ENCODE measurements around the gene CRACR2B.
A peak's percentile ranks its signal among the peaks of the same experiment; 100 is the strongest.

CRACR2B gene

DNA sequence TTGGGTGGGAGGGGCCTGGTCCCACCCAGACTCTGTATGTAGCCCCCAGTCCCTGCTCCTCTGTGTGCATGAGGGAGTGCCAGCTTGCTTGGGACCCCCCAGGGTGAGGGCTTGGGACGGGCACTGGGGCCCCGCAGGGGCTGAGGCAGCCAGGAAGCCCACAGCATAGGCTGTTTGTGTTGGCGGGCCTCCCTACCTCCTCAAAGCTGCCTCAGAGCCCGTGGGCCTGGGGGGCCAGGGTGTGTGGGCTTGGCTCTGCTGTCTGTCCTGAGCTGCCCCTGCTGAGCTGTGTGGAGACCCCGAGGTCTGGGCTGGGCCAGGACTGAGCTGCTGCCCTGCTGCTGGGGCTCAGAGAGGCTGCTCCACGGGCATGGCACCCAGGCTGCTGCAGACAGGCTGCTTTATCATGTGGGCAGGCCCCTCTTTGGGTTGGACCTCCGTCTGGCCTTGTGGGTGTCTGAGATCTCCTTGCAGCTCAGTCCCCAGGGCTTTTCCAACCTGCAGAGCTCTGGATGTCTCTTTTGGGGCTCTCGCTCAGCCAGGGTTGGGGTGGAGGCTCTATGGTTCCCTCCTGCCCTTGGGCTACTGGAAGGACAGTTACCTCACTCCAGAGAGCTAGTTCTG is 18.3 kb downstream of the CRACR2B start:
- Histone ChIP-seq H2BK15ac (replicated peaks; ENCODE audit: low read depth) (no peak overlapping the region), H2BK120ac (ENCODE audit: low read depth, low read length) (no peak overlapping the region), H3K79me1 (ENCODE audit: low read length) (peaks cover 4% of the 10 kb centered on the region), H4K5ac (ENCODE audit: low read length) (no peak overlapping the region), H3K27me3 (ENCODE audit: insufficient read depth, low read length, poor library complexity) (no peaks in the 10 kb centered on the region), H3K56ac (ENCODE audit: low read length) (no peak overlapping the region), H3K18ac (ENCODE audit: low read length) (no peak overlapping the region), H3K27ac (ENCODE audit: low read depth, low read length) (no peak overlapping the region), H2AK5ac (ENCODE audit: low read length) (no peak overlapping the region), H3K4me1 (ENCODE audit: control insufficient read depth, low read depth, low read length) (peaks cover 6% of the 10 kb centered on the region), H3K4me2 (ENCODE audit: low read length) (no peak overlapping the region), H4K8ac (ENCODE audit: low read depth, low read length) (no peak overlapping the region), H3K4me3 (ENCODE audit: low read length) (no peak overlapping the region), H2BK5ac (ENCODE audit: low read length) (no peak overlapping the region), H3K79me2 (ENCODE audit: control insufficient read depth, insufficient read depth, low read length) (peaks cover 10% of the 10 kb centered on the region), H3K9ac (ENCODE audit: low read length) (no peak overlapping the region), H3K23ac (ENCODE audit: low read length) (no peak overlapping the region), H3K4ac (ENCODE audit: low read depth, low read length) (no peak overlapping the region), H3K36me3 (ENCODE audit: control insufficient read depth, insufficient read depth, low read length) (no peaks in the 10 kb centered on the region)
- no peak for DNase-seq
- WGBS (ENCODE audit: extremely low coverage, insufficient coverage, low lambda C conversion rate): no CpG with 5 or more reads among the region's 8 CpGs

DNA sequence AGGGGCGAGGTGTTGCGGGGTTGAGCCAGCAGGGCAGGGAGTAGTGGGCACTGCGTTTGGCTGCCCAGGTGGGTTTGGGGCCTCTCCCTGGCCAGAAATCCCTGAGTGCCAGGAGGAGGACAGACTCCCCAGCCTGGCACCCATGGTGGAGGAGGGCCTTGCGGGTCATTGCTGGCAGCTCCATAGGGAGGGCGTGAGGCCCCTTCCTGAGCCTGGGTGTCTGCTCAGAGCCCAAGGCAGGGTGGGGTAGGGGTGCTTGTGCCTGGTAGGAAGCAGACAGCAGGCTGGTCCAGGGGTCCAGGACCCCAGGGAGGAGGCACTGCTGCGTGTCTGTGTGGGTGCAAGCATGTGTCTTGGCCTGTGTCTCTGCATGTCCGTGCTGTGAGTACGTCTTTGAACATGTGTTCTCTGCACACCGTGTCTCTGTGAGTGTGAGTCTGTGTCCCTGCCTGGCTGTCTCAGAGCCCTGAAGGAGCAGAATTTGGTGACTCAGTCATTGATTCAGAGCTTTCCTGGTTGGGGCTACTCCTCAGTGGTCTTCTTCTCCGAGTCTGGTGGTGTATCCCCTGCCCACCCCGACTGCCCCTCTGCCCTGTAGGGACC is 18.9 kb downstream of the CRACR2B start:
- Histone ChIP-seq H3K4ac (ENCODE audit: low read depth, low read length) (no peak overlapping the region), H2BK120ac (ENCODE audit: low read depth, low read length) (no peak overlapping the region), H3K9ac (ENCODE audit: low read length) (no peak overlapping the region), H2AK5ac (ENCODE audit: low read length) (no peak overlapping the region), H3K18ac (ENCODE audit: low read length) (no peak overlapping the region), H3K56ac (ENCODE audit: low read length) (no peak overlapping the region), H3K4me1 (ENCODE audit: control insufficient read depth, low read depth, low read length) (peaks cover 4% of the 10 kb centered on the region), H3K4me3 (ENCODE audit: low read length) (no peak overlapping the region), H3K27me3 (ENCODE audit: insufficient read depth, low read length, poor library complexity) (no peaks in the 10 kb centered on the region), H3K79me1 (ENCODE audit: low read length) (no peaks in the 10 kb centered on the region), H4K5ac (ENCODE audit: low read length) (no peak overlapping the region), H3K23ac (ENCODE audit: low read length) (no peak overlapping the region), H2BK5ac (ENCODE audit: low read length) (no peak overlapping the region), H3K27ac (ENCODE audit: low read depth, low read length) (no peak overlapping the region), H2BK15ac (replicated peaks; ENCODE audit: low read depth) (no peak overlapping the region), H3K4me2 (ENCODE audit: low read length) (no peak overlapping the region), H3K36me3 (ENCODE audit: control insufficient read depth, insufficient read depth, low read length) (no peaks in the 10 kb centered on the region), H4K8ac (ENCODE audit: low read depth, low read length) (no peak overlapping the region), H3K79me2 (ENCODE audit: control insufficient read depth, insufficient read depth, low read length) (peaks cover 5% of the 10 kb centered on the region)
- no peak for DNase-seq
- WGBS (ENCODE audit: extremely low coverage, insufficient coverage, low lambda C conversion rate): no CpG with 5 or more reads among the region's 11 CpGs

DNA sequence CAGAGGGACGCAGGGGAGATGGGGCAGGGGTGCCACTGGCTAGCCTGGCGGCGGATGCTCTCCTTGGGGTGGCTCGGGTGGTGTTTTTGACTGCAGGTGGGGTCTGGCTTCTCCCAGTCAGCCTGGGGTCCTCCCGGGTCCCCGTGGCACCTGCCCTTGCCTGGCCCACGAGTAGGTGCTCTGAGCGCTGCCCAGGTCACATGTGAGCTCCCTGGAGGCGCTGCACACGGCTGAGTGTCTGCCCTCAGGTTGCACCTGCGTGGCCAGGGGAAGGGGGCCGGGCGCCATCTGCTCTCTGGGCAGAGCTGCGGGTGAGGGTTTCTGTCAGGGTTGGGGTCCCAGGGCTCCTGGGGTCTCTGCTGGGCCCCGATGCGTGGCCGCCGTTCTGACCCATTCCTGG is 20.2 kb downstream of the CRACR2B start:
- no peak overlapping the region for H3K18ac ChIP-seq (ENCODE audit: low read length)
- H3K79me2 ChIP-seq (ENCODE audit: control insufficient read depth, insufficient read depth, low read length): no peaks in the 10 kb centered on the region
- no peak for DNase-seq
- no CpG with 5 or more reads among the region's 18 CpGs for WGBS (ENCODE audit: extremely low coverage, insufficient coverage, low lambda C conversion rate)
- H4K5ac ChIP-seq (ENCODE audit: low read length): no peak overlapping the region
- peaks cover 4% of the 10 kb centered on the region for H3K4me1 ChIP-seq (ENCODE audit: control insufficient read depth, low read depth, low read length)
- no peak overlapping the region for H3K56ac ChIP-seq (ENCODE audit: low read length)
- H2AK5ac ChIP-seq (ENCODE audit: low read length): no peak overlapping the region
- no peak overlapping the region for H3K9ac ChIP-seq (ENCODE audit: low read length)
- no peak overlapping the region for H3K4me3 ChIP-seq (ENCODE audit: low read length)
- H2BK15ac ChIP-seq (replicated peaks; ENCODE audit: low read depth): no peak overlapping the region
- no peak overlapping the region for H3K4ac ChIP-seq (ENCODE audit: low read depth, low read length)
- no peaks in the 10 kb centered on the region for H3K79me1 ChIP-seq (ENCODE audit: low read length)
- H3K27ac ChIP-seq (ENCODE audit: low read depth, low read length): no peak overlapping the region
- no peak overlapping the region for H2BK5ac ChIP-seq (ENCODE audit: low read length)
- H3K27me3 ChIP-seq (ENCODE audit: insufficient read depth, low read length, poor library complexity): no peaks in the 10 kb centered on the region
- H2BK120ac ChIP-seq (ENCODE audit: low read depth, low read length): no peak overlapping the region
- H3K4me2 ChIP-seq (ENCODE audit: low read length): no peak overlapping the region
- H3K23ac ChIP-seq (ENCODE audit: low read length): no peak overlapping the region
- no peak overlapping the region for H4K8ac ChIP-seq (ENCODE audit: low read depth, low read length)
- H3K36me3 ChIP-seq (ENCODE audit: control insufficient read depth, insufficient read depth, low read length): no peaks in the 10 kb centered on the region

DNA sequence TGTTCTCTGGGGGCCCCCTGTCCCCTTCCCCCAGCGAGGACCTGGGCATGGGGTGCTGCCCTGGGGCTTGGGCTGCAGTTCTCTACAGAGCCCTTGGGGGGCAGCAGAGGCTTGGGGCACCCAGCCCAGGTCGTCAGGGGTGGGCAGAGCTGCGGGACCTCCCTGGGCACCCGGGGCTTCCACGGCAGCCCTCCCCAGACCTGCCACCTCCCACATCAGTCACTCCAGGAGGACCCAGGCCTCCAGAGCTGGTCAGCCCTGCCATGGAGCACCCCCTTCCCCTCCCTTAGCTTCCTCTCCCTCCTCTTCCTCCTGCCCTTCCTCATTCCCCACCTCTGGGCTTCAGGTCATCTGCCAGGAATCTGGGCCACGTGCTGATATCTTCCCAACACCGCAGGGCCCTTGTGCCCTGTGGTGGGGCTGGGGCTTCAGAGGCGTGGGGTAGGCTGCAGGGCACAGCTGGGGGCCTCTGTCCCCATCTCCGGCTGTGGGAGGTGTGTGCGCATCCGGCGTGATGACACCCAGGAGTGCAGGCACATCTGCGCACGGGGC is 20.7 kb downstream of the CRACR2B start:
- H3K23ac ChIP-seq (ENCODE audit: low read length): no peak overlapping the region
- no peak overlapping the region for H3K4me2 ChIP-seq (ENCODE audit: low read length)
- no peak overlapping the region for H3K56ac ChIP-seq (ENCODE audit: low read length)
- H2AK5ac ChIP-seq (ENCODE audit: low read length): no peak overlapping the region
- no peak overlapping the region for H3K18ac ChIP-seq (ENCODE audit: low read length)
- no CpG with 5 or more reads among the region's 14 CpGs for WGBS (ENCODE audit: extremely low coverage, insufficient coverage, low lambda C conversion rate)
- no peak overlapping the region for H4K8ac ChIP-seq (ENCODE audit: low read depth, low read length)
- H2BK120ac ChIP-seq (ENCODE audit: low read depth, low read length): no peak overlapping the region
- no peaks in the 10 kb centered on the region for H3K79me2 ChIP-seq (ENCODE audit: control insufficient read depth, insufficient read depth, low read length)
- no peak overlapping the region for H3K9ac ChIP-seq (ENCODE audit: low read length)
- H3K4ac ChIP-seq (ENCODE audit: low read depth, low read length): no peak overlapping the region
- no peaks in the 10 kb centered on the region for H3K36me3 ChIP-seq (ENCODE audit: control insufficient read depth, insufficient read depth, low read length)
- no peak overlapping the region for H4K5ac ChIP-seq (ENCODE audit: low read length)
- no peak overlapping the region for H2BK15ac ChIP-seq (replicated peaks; ENCODE audit: low read depth)
- no peak for DNase-seq
- no peak overlapping the region for H2BK5ac ChIP-seq (ENCODE audit: low read length)
- no peak overlapping the region for H3K4me3 ChIP-seq (ENCODE audit: low read length)
- H3K4me1 ChIP-seq (ENCODE audit: control insufficient read depth, low read depth, low read length): peaks cover 4% of the 10 kb centered on the region
- H3K27ac ChIP-seq (ENCODE audit: low read depth, low read length): no peak overlapping the region
- H3K79me1 ChIP-seq (ENCODE audit: low read length): no peaks in the 10 kb centered on the region
- H3K27me3 ChIP-seq (ENCODE audit: insufficient read depth, low read length, poor library complexity): no peaks in the 10 kb centered on the region

DNA sequence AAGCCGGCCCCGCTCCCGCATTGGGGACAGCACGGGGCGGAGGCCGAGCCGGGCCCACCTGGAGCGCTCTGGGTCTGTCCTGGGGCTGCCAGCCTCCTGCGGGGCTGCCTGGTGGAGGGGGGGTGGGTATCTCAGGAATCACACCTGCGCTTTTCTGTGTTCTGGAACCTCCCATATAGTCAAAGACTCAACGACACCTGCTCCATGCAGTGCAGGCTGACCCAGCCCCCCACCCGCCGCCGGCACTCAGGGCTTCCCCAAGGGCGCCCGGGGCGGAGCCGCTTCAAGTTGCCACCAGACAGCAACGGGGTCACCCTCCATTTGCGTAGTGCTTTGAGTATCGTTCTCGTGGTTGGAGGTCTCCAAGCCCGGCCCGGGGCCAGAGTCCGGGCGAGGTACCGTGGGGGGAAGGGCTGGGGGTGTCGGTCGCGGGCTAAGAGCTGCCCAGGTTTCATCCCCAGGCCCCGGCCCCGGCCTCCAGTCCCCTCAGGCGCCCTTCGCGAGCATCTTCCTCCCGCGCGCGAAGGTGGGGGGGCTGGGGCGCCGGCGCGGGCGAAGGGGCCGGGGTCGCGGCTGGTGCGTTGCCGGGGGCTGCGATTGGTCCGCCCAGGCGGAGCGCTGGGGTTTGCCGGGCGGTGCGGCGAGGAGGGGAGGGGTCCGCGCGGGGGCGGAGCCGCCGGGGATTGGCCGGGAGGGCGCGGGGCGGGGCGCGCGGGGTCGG is 21.5 kb downstream of the CRACR2B start:
- no peak overlapping the region for H3K27ac ChIP-seq (ENCODE audit: low read depth, low read length)
- peak overlapping the region; percentile 77 for H3K4me2 ChIP-seq (ENCODE audit: low read length)
- DNase-seq: no peak

More for the DNA sequence above, 21.5 kb downstream of the CRACR2B start:
- Histone ChIP-seq H3K18ac (ENCODE audit: low read length) (no peak overlapping the region), H3K4me1 (ENCODE audit: control insufficient read depth, low read depth, low read length) (peaks cover 4% of the 10 kb centered on the region), H4K8ac (ENCODE audit: low read depth, low read length) (no peak overlapping the region), H3K4ac (ENCODE audit: low read depth, low read length) (no peak overlapping the region), H2BK120ac (ENCODE audit: low read depth, low read length) (no peak overlapping the region), H3K79me2 (ENCODE audit: control insufficient read depth, insufficient read depth, low read length) (no peaks in the 10 kb centered on the region), H2BK15ac (replicated peaks; ENCODE audit: low read depth) (no peak overlapping the region), H2BK5ac (ENCODE audit: low read length) (no peak overlapping the region), H3K36me3 (ENCODE audit: control insufficient read depth, insufficient read depth, low read length) (no peaks in the 10 kb centered on the region), H3K23ac (ENCODE audit: low read length) (no peak overlapping the region), H2AK5ac (ENCODE audit: low read length) (no peak overlapping the region), H3K79me1 (ENCODE audit: low read length) (no peaks in the 10 kb centered on the region), H3K4me3 (ENCODE audit: low read length) (no peak overlapping the region), H3K27me3 (ENCODE audit: insufficient read depth, low read length, poor library complexity) (no peaks in the 10 kb centered on the region), H3K9ac (ENCODE audit: low read length) (peak overlapping the region; percentile 60), H3K56ac (ENCODE audit: low read length) (peak overlapping the region; percentile 42), H4K5ac (ENCODE audit: low read length) (no peak overlapping the region)
- no CpG with 5 or more reads among the region's 71 CpGs for WGBS (ENCODE audit: extremely low coverage, insufficient coverage, low lambda C conversion rate)

All from mesendoderm (in vitro differentiated cells).